NCI-H69 (cell line): ENCODE results near the gene LITAFD.
A peak's percentile ranks its signal among the peaks of the same experiment; 100 is the strongest.

Experiments used
- DNase-seq: peaks from one replicate; lab custom pipeline; 2025; lab: John Stamatoyannopoulos, UW

Gene LITAFD

DNA sequence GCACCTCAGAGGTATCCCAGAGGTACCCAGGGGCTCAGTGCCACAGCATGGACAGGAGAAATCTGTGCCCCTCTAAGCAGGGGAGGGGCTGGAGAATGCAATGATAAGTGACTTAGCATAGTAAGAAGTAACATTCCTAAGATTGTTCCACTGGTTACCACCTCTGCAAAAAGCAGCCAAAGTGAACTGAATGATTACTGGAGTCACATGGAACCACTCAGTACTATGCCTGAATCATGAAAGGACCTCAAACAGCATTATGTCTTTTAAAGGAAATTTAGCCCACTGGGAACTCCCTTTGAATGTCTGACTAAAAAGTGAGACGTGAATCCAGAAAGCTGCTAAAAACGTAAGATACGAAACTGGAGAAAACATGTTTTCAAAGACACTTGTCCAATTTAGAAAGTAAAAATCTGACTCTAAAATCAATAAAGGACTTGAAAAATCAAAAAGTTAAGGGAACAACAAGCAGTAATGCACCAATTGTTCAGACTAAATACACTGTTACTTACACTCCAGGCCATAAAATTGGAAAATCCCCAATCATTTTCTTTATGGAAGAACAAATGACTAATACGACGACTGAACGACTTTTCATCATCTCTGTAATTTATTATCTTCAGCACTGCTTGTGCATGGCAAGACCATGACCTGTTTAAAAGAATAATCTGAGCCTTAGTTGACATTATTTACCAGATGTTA is 38.6 kb downstream of the LITAFD start:
- DNase-seq, result no peak

DNA sequence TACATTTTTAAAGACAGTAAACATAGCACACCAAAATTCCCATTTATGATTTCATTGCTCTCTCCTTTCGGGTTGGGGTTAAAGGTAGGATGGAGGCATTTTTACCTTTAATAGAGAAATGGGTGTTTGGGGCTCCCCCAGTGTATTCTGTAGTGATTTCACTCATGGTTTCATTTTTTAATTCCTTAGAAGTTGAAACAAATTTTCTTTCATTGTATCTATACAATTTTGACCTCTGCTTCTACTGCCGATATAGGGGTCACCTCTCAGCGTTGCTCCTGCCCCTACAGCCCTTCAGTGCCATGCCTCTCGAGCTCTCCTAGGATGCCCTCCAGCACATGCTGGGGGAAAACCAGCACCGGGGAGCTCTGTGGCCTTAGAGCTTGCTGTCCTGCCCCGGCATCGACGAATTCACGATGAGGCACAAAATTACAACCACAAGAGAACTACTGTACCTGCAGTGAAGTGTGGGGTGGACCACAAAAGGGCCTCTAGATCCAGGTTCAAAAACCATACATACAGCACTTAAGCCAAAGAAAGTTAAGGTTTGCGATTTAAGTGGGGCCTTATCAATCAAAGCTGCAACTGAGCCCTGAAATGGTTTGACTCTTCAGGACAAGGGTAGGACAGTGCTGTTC is 39.3 kb downstream of the LITAFD start:
- no peak for DNase-seq

DNA sequence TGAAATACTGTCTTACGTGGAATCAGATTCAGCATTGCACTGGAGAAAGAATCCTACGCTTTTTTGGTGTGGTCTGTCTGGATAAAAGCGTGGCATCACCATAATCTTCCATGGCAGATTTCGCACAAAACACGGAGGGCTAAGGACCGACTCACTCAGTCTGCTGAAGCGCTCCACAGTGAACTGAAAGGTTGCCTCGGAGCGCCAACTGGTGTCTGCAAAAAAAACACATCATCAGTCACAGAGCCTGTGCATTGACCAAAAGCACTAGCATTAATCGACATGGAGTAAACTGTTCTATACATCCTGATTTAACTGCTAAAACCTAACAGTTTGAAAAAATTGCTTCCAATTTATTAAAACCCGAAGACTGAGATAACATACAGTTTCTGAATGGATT is 41.0 kb downstream of the LITAFD start:
- DNase-seq, result no peak

DNA sequence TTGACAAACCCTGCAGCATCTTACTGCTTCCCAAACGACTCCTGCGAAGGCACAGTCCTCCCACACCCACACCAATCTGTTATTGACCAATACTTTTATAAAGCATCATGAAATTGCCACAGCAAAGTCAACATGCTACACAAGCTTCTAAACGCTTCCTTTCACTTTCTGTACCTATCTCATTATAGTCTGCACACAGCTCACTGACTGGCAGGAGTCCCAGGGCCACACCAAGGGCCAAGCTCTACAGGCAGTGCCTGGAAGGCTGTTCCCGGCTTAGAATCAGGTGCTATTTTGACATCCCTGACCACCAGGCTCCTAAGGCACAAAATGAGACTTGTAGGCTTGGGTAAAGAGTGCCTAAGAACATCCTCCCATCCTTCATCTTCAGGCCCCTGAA is 42.1 kb downstream of the LITAFD start:
- DNase-seq, result no peak

DNA sequence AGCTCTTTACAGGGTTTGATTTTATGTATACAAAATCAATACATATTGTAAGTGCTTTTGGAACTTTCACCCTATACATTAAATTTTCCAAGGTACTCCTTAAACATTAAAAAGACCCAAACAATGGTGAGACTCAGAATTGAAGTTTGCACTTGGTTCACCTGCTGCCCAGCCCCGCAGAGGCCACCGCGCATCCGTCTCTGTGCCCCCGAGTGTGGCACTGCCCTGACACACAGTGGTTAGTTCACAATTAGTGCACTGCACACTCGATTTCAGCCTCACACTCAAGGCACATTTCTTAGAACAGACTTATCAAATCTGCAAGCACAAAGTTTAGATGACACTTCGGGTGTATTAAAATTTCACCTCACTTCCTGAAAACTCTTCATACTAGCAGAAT is 43.3 kb downstream of the LITAFD start:
- DNase-seq, result no peak

DNA sequence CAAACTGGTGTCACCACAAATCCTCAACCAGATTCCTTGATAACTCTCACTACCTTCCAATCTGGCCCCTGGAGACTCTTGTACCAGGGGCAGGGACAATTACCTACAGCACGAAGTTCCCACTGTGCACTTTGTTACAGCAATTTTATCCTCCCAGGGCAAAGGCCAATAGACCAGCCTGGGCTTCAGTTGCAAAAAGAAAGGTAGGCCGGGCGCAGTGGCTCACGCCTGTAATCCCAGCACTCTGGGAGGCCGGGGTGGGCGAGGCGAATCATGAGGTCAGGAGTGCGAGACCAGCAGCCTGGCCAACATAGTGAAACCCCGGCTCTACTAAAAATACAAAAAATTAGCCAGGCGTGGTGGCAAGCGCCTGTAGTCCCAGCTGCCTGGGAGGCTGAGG is 44.7 kb downstream of the LITAFD start:
- DNase-seq, result no peak

DNA sequence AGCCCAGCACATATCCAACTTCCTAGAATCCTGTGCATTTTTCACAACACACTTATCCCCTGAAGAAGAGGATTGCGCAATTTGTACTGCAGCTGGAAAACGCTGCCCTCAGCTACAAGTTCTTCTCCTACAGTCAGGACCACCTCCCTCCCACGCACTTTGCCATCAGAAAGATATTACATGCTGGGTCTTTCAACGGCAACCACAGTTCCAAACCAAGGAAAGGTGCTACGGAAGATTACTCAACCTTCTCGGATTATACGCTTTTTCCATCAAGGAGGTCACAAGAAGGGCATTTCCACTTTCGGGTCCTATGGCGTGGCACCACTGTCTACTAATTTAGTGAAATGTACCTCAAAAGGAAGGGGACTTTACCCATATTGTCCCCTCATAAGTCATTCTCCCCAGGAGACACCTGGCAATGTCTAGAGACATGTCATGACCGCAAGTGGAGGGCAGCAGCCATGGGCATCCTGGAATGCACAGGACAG is 46.4 kb downstream of the LITAFD start:
- no peak for DNase-seq

DNA sequence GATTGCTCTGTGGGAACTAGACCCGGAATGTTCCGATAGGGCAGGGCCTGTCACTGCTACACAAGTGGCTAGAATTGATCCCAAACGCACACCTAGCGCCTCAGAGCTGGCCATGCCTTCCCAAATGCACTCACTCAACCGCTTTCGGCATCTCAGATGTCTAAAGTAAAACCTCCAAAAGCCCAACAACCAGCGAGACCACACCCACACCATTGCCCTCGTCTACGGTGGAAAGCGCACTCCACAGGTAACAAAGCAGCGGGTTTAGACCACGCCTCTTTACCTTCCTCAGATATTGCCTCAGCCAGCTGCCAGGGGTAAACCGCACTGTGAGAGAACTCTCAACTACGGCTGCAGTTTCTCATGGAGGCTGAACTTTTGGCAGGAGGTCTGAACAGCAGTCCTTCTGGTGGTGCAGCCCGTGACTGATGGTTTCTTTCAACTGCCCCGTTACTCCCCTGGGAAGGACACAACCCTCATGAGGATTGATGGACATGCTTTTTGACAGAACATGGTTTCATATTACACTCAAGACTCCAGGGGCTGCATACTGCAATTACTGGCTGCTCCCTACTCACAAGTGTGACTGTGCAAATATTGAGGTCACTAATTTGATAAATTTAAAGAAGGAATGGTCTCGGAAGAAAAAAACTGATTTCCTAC is 47.1 kb downstream of the LITAFD start:
- peak; percentile 92 for DNase-seq

DNA sequence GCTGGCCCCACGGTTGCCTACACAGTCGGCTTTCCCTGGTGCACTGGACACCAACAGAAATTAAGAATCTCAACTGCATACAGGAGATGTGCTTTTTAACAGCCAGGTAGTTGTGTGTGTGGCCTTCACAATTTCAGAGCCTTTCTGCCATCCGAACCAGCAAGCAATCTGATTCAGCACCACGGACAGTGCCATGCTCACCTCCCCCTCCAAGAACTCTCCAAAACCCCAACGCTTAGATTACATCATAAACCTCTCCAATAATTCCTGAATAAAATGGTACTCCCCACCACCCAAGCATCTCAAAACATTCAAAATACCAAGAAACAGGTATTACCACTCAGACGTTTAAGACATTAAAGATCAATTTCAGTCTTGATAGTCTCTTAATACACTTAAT is 49.7 kb downstream of the LITAFD start:
- DNase-seq, result no peak

DNA sequence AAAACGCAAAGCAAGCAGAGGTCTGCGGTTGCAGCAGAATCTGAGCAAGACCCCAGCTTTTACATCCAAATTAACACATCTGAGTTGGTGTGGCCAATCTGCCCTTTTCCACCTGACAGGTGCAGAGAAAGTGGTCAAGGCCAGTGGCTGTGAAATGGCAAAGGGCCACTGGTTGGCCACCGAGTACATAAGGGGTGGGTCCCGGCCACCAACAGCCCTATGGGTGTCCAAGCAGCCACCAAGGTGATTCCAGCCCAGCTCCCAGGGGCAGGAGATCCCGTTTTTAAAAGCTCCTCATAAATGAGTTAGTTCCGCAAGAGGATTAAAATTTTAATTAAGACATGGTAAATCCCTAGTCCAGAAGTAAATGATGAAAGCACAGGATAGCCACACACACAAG is 52.5 kb downstream of the LITAFD start:
- DNase-seq, result no peak
